Measurements from ENCODE around the gene ZNF552. TPM values are rescaled to one million over a fixed set of nuclear protein-coding genes. Genes with fewer than 3 reads are reported as not detected.
A peak's percentile ranks its signal among the peaks of the same experiment; 100 is the strongest.

Gene ZNF552
- polyA plus RNA-seq, 3 donors: 13.1 to 31.5 (median 30.4) TPM

- DNase-seq: no peak
Observed at GRCh38 chr19:57786286-57786685, 28.4 kb downstream of the ZNF552 start.

- no peak for DNase-seq
Observed at GRCh38 chr19:57779220-57779845, 35.4 kb downstream of the ZNF552 start.

GRCh38 chr19:57778336-57778735 lies 36.4 kb downstream of the ZNF552 start:
- no peak for DNase-seq

GRCh38 chr19:57776764-57777296 lies 37.9 kb downstream of the ZNF552 start:
- no peak for DNase-seq

GRCh38 chr19:57773488-57773887 lies 41.2 kb downstream of the ZNF552 start:
- no peak for DNase-seq

GRCh38 chr19:57771417-57771816 lies 43.3 kb downstream of the ZNF552 start:
- no peak for DNase-seq

GRCh38 chr19:57769345-57770131 lies 45.2 kb downstream of the ZNF552 start, which contains the start of gene ZNF586:
ZNF586 (plus strand) TSS chr19:57769676; CDS start chr19:57769843, 167 bp downstream.
- peak; percentile 91 for DNase-seq

GRCh38 chr19:57759096-57759495 lies 55.6 kb downstream of the ZNF552 start:
- no peak for DNase-seq

GRCh38 chr19:57757941-57758340 lies 56.8 kb downstream of the ZNF552 start:
- DNase-seq: no peak

Other genes starting within 250 kb of the ZNF552 start
- gene ZNF416, start 236.0 kb downstream of the ZNF552 start, polyA plus RNA-seq (ENCODE audit: insufficient read length in 3 of 3): 1 to 10 TPM; 7.7 to 9.5 (median 9.3) TPM
- gene ZIK1, start 230.8 kb downstream of the ZNF552 start, polyA plus RNA-seq (ENCODE audit: insufficient read length in 3 of 3): 10 to 100 TPM; 19.7 to 21.0 (median 20.8) TPM
- 1 to 10 TPM; 4.6 to 7.7 (median 6.7) TPM for gene ZNF530, start 215.0 kb downstream of the ZNF552 start, polyA plus RNA-seq (ENCODE audit: insufficient read length in 3 of 3)
- gene ZNF134, start 200.7 kb downstream of the ZNF552 start, polyA plus RNA-seq (ENCODE audit: insufficient read length in 3 of 3): 10 to 100 TPM; 25.9 to 30.7 (median 27.7) TPM
- gene ZNF211, start 181.7 kb downstream of the ZNF552 start, polyA plus RNA-seq (ENCODE audit: insufficient read length in 3 of 3): 10 to 100 TPM; 29.8 to 52.6 (median 38.6) TPM
- gene ZSCAN4, start 146.0 kb downstream of the ZNF552 start, polyA plus RNA-seq (ENCODE audit: insufficient read length in 3 of 3): under 1 TPM in 1 of 3 donors, not detected in 2; 0.24 TPM
- 10 to 100 TPM; 12.3 to 21.4 (median 17.8) TPM for gene ZNF551, start 132.9 kb downstream of the ZNF552 start, polyA plus RNA-seq (ENCODE audit: insufficient read length in 3 of 3)
- 10 to 100 TPM; 23.9 to 39.4 (median 37.7) TPM for gene ZNF154, start 105.7 kb downstream of the ZNF552 start, polyA plus RNA-seq (ENCODE audit: insufficient read length in 3 of 3)
- gene ZNF671, start 87.3 kb downstream of the ZNF552 start, polyA plus RNA-seq (ENCODE audit: insufficient read length in 3 of 3): 10 to 100 TPM; 17.3 to 27.2 (median 20.8) TPM
- 10 to 100 TPM; 32.9 to 45.5 (median 40.8) TPM for gene ZNF776, start 68.1 kb downstream of the ZNF552 start, polyA plus RNA-seq (ENCODE audit: insufficient read length in 3 of 3)
- 10 to 100 TPM; 17.8 to 33.8 (median 30.4) TPM for gene ZNF586, start 45.2 kb downstream of the ZNF552 start, polyA plus RNA-seq (ENCODE audit: insufficient read length in 3 of 3)
- 10 to 100 TPM; 12.1 to 24.3 (median 18.0) TPM for gene ZNF587B, start 15.4 kb upstream of the ZNF552 start, polyA plus RNA-seq (ENCODE audit: insufficient read length in 3 of 3)
- 10 to 100 TPM; 19.4 to 51.0 (median 49.6) TPM for gene ZNF587, start 34.9 kb upstream of the ZNF552 start, polyA plus RNA-seq (ENCODE audit: insufficient read length in 3 of 3)
- 10 to 100 TPM; 50.7 to 97.4 (median 78.8) TPM for gene ZNF814, start 74.1 kb upstream of the ZNF552 start, polyA plus RNA-seq (ENCODE audit: insufficient read length in 3 of 3)
- 10 to 100 TPM; 19.9 to 41.8 (median 40.1) TPM for gene ZNF417, start 101.7 kb upstream of the ZNF552 start, polyA plus RNA-seq (ENCODE audit: insufficient read length in 3 of 3)
- gene ZNF418, start 120.5 kb upstream of the ZNF552 start, polyA plus RNA-seq (ENCODE audit: insufficient read length in 3 of 3): 10 to 100 TPM; 20.2 to 40.1 (median 30.0) TPM
- 10 to 100 TPM in 2 of 3 donors, 1 to 10 TPM in 1; 9.0 to 11.2 (median 11.0) TPM for gene ZNF256, start 132.8 kb upstream of the ZNF552 start, polyA plus RNA-seq (ENCODE audit: insufficient read length in 3 of 3)
- gene C19orf18, start 159.6 kb upstream of the ZNF552 start, polyA plus RNA-seq (ENCODE audit: insufficient read length in 3 of 3): 1 to 10 TPM in 2 of 3 donors, under 1 TPM in 1; 0.97 to 3.0 (median 2.8) TPM
- gene ZNF606, start 187.9 kb upstream of the ZNF552 start, polyA plus RNA-seq (ENCODE audit: insufficient read length in 3 of 3): 10 to 100 TPM; 27.9 to 32.3 (median 31.5) TPM
- gene ZSCAN1, start 219.1 kb upstream of the ZNF552 start, polyA plus RNA-seq (ENCODE audit: insufficient read length in 3 of 3): 1 to 10 TPM; 6.0 to 8.0 (median 7.8) TPM
- gene ZNF135, start 244.4 kb upstream of the ZNF552 start, polyA plus RNA-seq (ENCODE audit: insufficient read length in 3 of 3): 10 to 100 TPM; 19.9 to 31.6 (median 29.9) TPM